Fibroblast of skin of scalp (primary cell): Measurements from ENCODE around the gene DAPK1.
"Not testable (repeated sequence)": the region's sequence is repeated elsewhere in the genome, so short reads cannot be mapped to it uniquely, and the experiment has no call there.

Source experiments
- DNase-seq: peaks from one replicate; pipeline ENCODE4 v3.0.0-alpha.2; 2013

DAPK1 gene

DNA sequence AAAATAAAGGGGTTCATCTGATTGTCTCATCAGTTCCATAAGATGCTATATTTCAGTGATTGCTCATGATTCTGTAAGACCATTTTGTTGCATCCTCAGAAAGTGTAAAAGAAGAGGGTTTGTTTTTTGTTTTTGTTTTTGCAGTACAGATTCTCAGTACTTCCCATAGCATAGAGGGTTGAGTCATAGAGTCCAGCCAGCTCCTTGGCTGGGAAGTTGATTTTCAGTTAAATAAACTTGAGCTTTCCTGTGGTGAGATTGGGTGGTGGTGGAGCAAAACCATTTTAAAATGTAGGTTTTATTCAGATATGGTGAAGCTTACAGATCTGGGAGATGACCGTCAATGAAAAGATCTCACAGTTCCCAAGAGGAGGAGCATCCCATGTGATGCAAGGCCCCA lies 48.2 kb downstream of the DAPK1 start:
- peak; percentile 21 for DNase-seq

GRCh38 chr9:87546704-87547103 lies 49.0 kb downstream of the DAPK1 start:
- peak; percentile 28 for DNase-seq

- no peak for DNase-seq
Observed at GRCh38 chr9:87547671-87548081, 50.0 kb downstream of the DAPK1 start.

GRCh38 chr9:87548159-87548558 lies 50.5 kb downstream of the DAPK1 start:
- no peak for DNase-seq

DNA sequence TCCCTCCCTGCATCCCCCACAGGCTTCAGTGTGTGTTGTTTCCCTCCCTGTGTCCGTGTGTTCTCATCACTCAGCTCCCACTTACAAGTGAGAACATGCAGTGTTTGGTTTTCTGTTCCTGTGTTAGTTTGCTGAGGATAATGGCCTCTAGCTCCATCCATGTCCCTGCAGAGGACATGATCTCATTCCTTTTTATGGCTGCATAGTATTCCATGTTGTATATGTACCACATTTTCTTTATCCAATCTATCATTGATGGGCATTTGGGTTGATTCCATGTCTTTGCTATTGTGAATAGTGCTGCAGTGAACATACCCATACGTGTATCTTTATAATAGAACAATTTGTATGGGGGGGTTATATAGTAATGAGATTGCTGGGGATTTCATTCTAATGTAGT lies 51.4 kb downstream of the DAPK1 start:
- DNase-seq, result not testable (repeated sequence)

GRCh38 chr9:87549791-87550190 lies 52.1 kb downstream of the DAPK1 start:
- no peak for DNase-seq

GRCh38 chr9:87550253-87550954 lies 52.7 kb downstream of the DAPK1 start:
- DNase-seq, result no peak

DNA sequence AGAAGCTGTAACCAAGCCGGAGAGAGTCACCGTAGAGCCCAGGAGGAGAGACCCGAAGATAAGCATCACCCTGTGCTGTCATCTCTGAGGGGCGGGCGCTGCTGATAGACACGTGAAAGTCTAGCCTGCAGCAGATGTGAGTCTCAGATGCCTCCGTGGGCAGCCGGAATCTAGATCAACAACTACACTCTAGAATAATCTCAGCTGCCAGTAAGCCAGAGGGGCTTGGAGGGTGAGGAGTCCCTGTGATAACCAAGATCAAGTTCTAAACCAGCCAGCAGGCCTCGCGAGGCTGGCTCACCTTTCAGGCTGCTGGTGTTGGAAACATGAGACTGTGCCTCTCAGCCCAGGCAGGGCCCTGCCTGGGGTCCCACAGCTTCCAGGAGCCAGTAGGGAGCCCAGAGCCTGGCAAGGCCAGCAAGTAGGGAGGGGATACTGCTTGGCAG lies 54.1 kb downstream of the DAPK1 start:
- no peak for DNase-seq

DNA sequence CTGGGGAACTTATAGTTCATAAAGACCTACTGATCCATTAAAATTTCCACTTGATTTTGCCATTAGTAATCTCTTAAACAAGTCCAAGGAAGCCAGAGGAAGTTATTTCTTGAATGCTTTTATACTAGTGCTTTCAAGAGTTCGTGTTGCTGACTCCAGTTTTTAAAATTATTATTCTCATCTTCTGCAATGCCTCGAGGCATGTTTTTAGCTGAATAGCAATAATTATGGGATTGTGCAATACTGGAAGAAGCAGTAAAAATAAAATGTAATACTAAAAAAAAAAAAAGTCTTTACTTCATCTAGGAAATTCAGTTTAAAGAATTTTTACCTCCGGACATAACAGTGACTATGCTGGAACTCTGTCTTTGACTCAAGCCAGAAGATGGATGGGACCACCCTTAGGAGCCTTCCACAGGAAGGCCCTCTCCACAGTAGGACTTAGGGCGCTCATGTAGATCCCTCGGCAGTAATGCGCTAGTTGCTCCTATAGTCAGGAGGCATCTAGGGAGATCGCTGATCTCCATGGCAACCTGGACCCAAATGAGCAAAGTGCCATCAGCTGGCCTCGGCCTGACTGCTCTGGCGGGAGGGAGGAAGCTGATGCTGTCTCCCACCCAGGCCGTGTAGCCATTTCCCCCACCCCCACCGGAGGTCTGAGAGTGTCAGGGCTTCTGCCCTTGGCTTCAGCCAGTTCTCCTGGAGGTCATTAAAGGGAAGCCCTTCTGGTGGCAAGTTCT lies 56.7 kb downstream of the DAPK1 start:
- DNase-seq, result no peak

DNA sequence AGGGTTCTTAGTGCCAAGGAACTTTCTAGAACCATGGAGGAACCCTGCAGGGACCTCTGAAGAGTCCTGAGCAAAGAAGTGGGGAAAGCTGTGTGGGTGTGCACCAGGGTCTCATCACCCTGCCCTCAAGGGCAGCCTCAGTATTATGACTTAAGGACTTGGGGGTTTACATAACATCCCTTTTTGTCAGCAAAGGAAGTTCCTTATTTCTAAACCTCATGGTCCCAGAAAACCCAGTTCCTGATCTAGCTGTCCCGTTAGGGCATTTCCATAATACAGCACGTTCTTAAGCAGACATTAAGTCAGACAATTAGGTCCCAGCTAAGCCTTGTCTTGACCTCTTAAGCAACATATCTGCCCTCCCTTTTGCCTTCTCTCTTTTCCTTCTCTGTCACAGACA lies 57.3 kb downstream of the DAPK1 start:
- no peak for DNase-seq

GRCh38 chr9:87556039-87556438 lies 58.4 kb downstream of the DAPK1 start:
- DNase-seq, result no peak

- no peak for DNase-seq
Observed at GRCh38 chr9:87556821-87557220, 59.2 kb downstream of the DAPK1 start.

- DNase-seq, result peak; percentile 69
Observed at GRCh38 chr9:87557996-87558395, 60.3 kb downstream of the DAPK1 start.

- no peak for DNase-seq
Observed at GRCh38 chr9:87558606-87559190, 61.0 kb downstream of the DAPK1 start.

DNA sequence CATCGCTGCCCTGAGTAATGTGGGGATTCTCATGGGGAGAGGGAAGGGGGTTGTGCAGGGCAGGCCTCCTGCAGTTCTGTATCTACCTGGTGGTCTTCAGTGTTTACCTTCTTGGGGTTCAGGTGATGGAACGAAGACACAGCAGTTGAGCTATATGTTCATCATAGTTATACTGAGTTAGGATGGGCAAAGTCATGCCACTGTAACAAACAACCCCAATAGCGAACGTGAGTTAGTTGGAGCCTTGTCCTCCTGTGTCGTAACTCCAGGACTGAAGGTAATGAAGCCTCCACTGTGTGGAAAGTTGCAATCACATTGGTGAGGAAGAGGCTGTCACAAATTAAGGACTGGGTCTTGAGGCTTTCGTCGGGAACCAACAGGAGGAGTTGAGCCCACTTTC lies 64.4 kb downstream of the DAPK1 start:
- DNase-seq, result no peak

DNA sequence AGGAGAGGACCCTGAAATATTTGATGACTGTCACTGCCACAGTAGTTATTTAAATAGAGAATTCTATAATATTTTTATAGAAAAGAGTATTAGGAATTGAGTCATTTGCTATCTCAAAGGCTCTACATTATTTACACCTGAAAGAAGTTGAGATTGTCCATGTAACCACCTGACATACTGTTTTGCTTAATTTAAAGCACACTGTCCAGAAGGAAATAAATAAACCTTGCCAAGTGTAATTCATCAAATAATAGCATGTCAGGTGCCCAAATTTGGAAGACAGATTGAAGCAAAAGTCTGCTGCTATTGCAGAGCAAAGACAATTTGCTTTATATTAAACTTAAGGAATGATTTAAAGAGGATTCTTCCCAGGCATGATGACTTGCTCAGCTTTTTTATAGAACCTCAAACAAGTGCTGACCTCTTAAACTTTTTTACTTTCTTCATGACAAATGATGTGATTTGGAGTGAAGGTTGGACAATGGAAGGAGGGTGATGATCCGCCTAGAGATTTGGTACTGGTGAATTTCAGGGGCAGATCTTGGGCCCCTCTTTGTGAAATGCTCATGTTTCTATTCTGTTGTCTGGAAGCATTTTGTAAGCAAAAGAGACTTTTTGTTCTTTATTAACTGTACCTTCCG lies 65.0 kb downstream of the DAPK1 start:
- DNase-seq, result no peak

DNA sequence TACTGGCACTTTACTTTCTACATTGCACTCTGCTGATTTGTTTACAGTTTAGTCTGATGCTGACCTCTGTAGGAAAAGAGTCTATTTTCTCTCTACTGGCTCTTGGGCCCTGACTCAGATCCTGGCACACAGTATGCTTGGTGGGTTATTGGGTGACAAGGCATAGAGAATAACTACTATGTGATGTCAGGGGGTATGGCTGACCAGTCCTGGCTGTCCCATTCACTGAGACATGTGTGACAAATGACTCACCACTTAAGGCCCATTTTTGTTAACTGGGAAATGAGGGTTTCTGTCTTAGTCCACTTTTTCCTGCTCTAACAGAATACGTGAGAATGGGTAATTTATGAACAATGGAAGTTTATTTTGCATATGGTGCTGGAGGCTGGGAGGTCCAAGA lies 66.4 kb downstream of the DAPK1 start:
- no peak for DNase-seq

DNA sequence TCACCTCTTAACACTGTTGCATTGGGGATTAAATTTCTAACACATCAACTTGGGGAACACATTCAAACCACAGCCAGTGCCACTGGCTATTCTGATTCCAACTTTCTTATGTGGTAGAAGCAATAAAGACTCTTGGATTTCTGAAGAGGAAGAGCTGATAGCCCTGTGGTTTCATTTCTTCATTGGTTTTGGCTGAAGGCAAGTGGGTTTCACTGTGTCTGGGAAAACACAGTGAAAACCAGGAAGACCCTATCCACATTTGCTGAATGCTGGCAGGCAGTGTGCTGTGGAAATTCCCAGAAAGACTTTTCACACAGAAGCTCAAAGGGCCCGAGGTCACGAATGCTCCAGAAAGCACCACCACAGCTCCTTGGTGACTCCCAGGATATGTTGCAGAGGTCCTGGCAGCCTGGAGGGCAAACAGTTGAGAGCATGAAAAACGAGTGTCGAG lies 67.1 kb downstream of the DAPK1 start:
- DNase-seq, result no peak

- DNase-seq, result no peak
Observed at GRCh38 chr9:87567001-87567400, 69.3 kb downstream of the DAPK1 start.

- DNase-seq, result no peak
Observed at GRCh38 chr9:87567571-87567970, 69.9 kb downstream of the DAPK1 start.

GRCh38 chr9:87567983-87568382 lies 70.3 kb downstream of the DAPK1 start:
- no peak for DNase-seq

GRCh38 chr9:87568401-87568800 lies 70.7 kb downstream of the DAPK1 start:
- DNase-seq, result no peak

- no peak for DNase-seq
Observed at GRCh38 chr9:87569008-87569509, 71.4 kb downstream of the DAPK1 start.
